Activated CD8-positive, alpha-beta T cell treated with anti-CD3 and anti-CD28 coated beads, Interleukin-2, amount 10 ng/mL, durations not matched to agents 7 days and 5 days (primary cell): ENCODE data around the gene PLXNC1. TPM values are rescaled to one million over a fixed set of nuclear protein-coding genes. Genes with fewer than 3 reads are reported as not detected.

Source experiments
- ATAC-seq: fragments of 150-1000 bp; cut with Tn5 transposase; one replicate; pipeline ENCODE4 v1.10.0; 2021; ENCODE audit warnings: moderate library complexity
- CTCF ChIA-PET: fragments of 350-600 bp; sonication (Branson Sonifier 250); formaldehyde crosslinking; loops from one replicate; lab custom pipeline; 2021; ENCODE audit warnings: antibody characterized with exemption; lab: Charles Lee
- POLR2A ChIA-PET: fragments of 350-600 bp; sonication (Branson Sonifier 250); formaldehyde crosslinking; loops from one replicate; lab custom pipeline; 2021; ENCODE audit warnings: antibody characterized with exemption; lab: Charles Lee
- DNase-seq: peaks from one replicate; pipeline ENCODE4 v3.0.0-alpha.2; 2020
- H3K27ac Mint-ChIP-seq: one replicate; pipeline ENCODE4 v1.8.0; 2021; ENCODE audit warnings: mild to moderate bottlenecking, mixed read lengths
- H3K27me3 Mint-ChIP-seq: one replicate; pipeline ENCODE4 v1.8.0; 2021; ENCODE audit warnings: low read depth, mixed read lengths
- H3K36me3 Mint-ChIP-seq: one replicate; pipeline ENCODE4 v1.8.0; 2021; ENCODE audit warnings: low read depth, mixed read lengths
- H3K4me1 Mint-ChIP-seq: one replicate; pipeline ENCODE4 v1.8.0; 2021; ENCODE audit warnings: low read depth, mixed read lengths
- H3K4me3 Mint-ChIP-seq: one replicate; pipeline ENCODE4 v1.8.0; 2021; ENCODE audit warnings: mild to moderate bottlenecking, mixed read lengths
- H3K9me3 Mint-ChIP-seq: one replicate; pipeline ENCODE4 v1.8.0; 2022; ENCODE audit warnings: mixed read lengths; ENCODE audit not compliant: insufficient read depth
- total RNA-seq, 2 experiments: library from RNA; stranded (reverse); gene quantifications; one replicate each; pipeline ENCODE4 v1.2.3, GENCODE V29; 2021

Gene PLXNC1
- total RNA-seq, 2 experiments from 2014 or later = 43.8 to 45.6 TPM

DNA sequence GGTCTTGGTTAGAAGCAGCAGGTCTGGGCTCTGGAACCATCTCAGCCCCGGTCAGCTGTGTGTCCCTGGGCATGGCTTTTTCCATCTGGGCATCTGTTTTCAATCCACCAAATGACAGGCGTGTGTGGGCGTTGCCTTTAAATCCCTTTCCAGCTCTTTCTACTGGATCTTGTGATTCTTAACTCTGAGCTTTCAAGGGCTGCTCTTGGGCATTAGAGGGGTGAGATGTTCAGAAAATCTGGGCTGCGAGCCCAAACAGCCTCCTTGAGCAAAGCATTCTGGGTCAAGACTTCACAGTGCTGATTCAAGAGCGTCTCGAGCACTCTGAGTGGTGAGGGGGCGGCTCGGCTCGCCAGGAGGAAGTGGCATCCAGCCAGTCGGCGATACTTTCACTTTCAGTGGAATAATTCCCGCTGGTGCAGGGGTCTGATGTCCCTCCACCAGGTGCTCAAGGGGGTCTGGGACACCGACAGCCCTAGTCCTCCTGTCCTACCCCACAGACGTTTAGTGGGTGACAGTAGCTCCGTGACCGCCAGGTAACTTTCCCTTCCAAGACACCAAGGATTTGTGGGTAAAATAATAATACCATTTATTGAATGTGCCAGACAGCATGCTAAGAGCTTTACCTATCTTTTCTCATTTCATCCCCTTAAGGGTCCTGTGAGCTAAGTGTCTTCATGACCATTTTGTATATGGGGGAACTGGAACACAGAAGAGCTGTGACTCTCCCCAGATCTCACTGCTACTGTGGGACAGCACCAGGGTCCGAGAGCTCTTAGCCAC lies 114.0 kb downstream of the PLXNC1 start:
- ChIA-PET POLR2A (interaction anchor here (0.6 to 2.6 kb wide), 13 partner anchors 10 to 211 kb away, joined by 3 to 18 read pairs (median 4); partner anchors contain the start of gene PLXNC1), CTCF (interaction anchor here (0.7 to 2.7 kb wide), 10 partner anchors 8 to 160 kb away, joined by 3 to 11 read pairs (median 4); partner anchors contain the start of gene PLXNC1)
- H3K9me3 Mint-ChIP-seq = no peaks in the 10 kb centered on the region
- peaks cover 58% of the 10 kb centered on the region for H3K4me1 Mint-ChIP-seq
- no peaks in the 10 kb centered on the region for H3K27me3 Mint-ChIP-seq
- ATAC-seq = peak; percentile 90
- peak overlapping the region; percentile 95 for H3K27ac Mint-ChIP-seq
- H3K36me3 Mint-ChIP-seq = peaks cover 60% of the 10 kb centered on the region
- DNase-seq = peak; percentile 81
- H3K4me3 Mint-ChIP-seq = peak overlapping the region; percentile 83

DNA sequence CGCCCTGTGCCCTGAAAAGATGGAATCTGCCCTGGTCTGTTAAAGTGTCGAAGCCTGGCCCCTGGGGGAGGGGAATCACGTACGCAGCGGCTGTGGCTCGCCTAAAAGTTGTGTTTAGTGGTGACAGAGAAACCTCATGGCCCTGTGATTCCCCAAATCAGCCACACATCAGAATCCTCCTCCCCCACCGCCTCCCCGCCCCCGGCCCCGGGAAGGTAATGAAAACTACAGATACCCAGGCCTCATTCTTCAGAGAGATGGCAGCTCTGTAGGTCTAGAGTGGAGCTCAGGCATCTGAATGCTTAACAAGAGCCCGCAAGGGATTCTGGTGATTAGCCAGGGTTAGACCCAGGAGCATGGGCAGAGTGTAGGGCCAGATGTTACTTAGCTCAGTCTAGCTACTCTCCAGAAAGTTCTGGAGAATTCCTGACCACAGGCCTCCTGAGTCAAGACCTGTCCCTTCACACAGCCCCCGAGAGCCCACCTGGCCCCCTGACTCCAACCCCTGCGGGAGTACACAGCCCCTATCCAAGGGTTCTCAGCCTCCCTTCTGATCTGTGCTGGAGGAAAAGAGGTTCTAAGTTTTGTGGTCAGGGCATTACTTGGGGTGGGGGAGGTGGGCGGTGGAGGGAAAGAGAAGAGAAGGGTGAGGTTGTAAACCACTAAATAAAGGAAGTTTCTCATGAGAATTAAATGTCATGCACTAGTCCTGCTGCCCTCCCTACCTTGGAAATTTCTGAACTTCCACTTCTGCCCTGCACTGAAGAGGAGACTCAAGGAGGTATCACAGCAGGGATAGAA lies 114.8 kb downstream of the PLXNC1 start:
- H3K27ac Mint-ChIP-seq = peak overlapping the region; percentile 95
- POLR2A ChIA-PET = interaction anchor here (0.7 to 2.6 kb wide), 10 partner anchors 14 to 123 kb away, joined by 3 to 18 read pairs (median 4); partner anchors contain the start of gene PLXNC1
- DNase-seq = peak; percentile 73
- peak; percentile 66 for ATAC-seq
- no peaks in the 10 kb centered on the region for H3K27me3 Mint-ChIP-seq
- CTCF ChIA-PET = interaction anchor here (0.7 to 2.7 kb wide), 11 partner anchors 9 to 171 kb away, joined by 3 to 11 read pairs (median 3); partner anchors contain the start of gene PLXNC1
- no peaks in the 10 kb centered on the region for H3K9me3 Mint-ChIP-seq
- peaks cover 67% of the 10 kb centered on the region for H3K36me3 Mint-ChIP-seq
- H3K4me1 Mint-ChIP-seq = peaks cover 65% of the 10 kb centered on the region
- peak overlapping the region; percentile 83 for H3K4me3 Mint-ChIP-seq

- Mint-ChIP-seq H3K27ac (peak overlapping the region; percentile 95), H3K27me3 (no peaks in the 10 kb centered on the region), H3K4me1 (peaks cover 67% of the 10 kb centered on the region), H3K36me3 (peaks cover 73% of the 10 kb centered on the region), H3K4me3 (peak overlapping the region; percentile 83), H3K9me3 (no peaks in the 10 kb centered on the region)
- ATAC-seq = no peak
- CTCF ChIA-PET = interaction anchor here (0.9 kb wide), 1 partner anchor 170 kb away, joined by 3 read pairs; no protein-coding TSS in a partner anchor
- POLR2A ChIA-PET = interaction anchor here (0.8 kb wide), 1 partner anchor 98 kb away, joined by 3 read pairs; no protein-coding TSS in a partner anchor
- no peak for DNase-seq
Measured at GRCh38 chr12:94263905-94264561, 115.7 kb downstream of the PLXNC1 start.

- Mint-ChIP-seq H3K4me1 (peaks cover 74% of the 10 kb centered on the region), H3K4me3 (no peak overlapping the region), H3K36me3 (peaks cover 75% of the 10 kb centered on the region), H3K27me3 (no peaks in the 10 kb centered on the region), H3K27ac (no peak overlapping the region), H3K9me3 (no peaks in the 10 kb centered on the region)
- ChIA-PET POLR2A (no interaction called here), CTCF (no interaction called here)
- DNase-seq = no peak
- ATAC-seq = no peak
Measured at GRCh38 chr12:94264736-94265485, 116.5 kb downstream of the PLXNC1 start.

- H3K4me3 Mint-ChIP-seq = no peak overlapping the region
- no peaks in the 10 kb centered on the region for H3K27me3 Mint-ChIP-seq
- ChIA-PET POLR2A (no interaction called here), CTCF (interaction anchor here (1.3 kb wide), 1 partner anchor 57 kb away, joined by 4 read pairs; no protein-coding TSS in a partner anchor)
- H3K27ac Mint-ChIP-seq = no peak overlapping the region
- ATAC-seq = no peak
- DNase-seq = no peak
- H3K9me3 Mint-ChIP-seq = no peaks in the 10 kb centered on the region
- peaks cover 77% of the 10 kb centered on the region for H3K36me3 Mint-ChIP-seq
- peaks cover 81% of the 10 kb centered on the region for H3K4me1 Mint-ChIP-seq
Measured at GRCh38 chr12:94265539-94265938, 117.2 kb downstream of the PLXNC1 start.

DNA sequence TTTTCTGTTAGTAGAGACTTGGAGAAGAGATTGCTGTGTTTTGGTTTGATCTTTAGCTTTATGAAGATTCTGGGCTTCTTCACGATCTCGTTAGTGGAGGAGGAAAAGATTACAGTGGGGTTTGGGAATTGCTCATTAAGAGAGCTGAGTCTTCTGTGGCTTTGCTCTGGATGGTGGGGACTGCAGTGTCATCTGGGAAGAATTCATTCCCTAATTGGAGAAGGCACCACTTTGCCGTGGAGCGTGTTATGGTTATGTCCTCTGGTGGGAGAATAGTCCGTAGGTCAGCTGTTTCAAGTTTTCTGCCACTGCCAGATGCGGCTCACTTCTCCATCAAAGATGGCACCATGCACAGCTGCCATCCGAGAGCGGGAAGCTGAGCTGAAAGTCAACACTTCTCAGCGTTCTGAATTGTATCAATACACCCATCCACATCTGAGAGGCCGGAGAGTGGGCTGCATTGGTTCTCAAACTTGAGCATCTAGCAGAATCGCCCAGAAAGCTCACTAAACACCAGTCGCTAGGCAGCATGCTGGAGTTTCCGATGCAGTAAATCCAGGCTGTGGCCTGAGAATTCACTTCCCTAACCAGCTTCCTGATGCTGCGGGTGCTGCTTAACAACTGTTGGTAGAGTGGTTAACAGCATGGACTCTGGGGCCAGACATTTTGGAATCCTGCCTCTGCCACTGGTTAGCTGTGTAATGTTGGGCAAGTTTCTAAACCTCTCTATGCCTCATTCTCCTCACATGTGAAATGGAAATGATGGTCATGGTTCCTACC lies 117.8 kb downstream of the PLXNC1 start:
- ChIA-PET CTCF (interaction anchor here (1.3 kb wide), 1 partner anchor 58 kb away, joined by 4 read pairs; no protein-coding TSS in a partner anchor), POLR2A (no interaction called here)
- Mint-ChIP-seq H3K4me1 (peaks cover 82% of the 10 kb centered on the region), H3K27me3 (no peaks in the 10 kb centered on the region), H3K4me3 (no peak overlapping the region), H3K9me3 (no peaks in the 10 kb centered on the region), H3K27ac (no peak overlapping the region), H3K36me3 (peaks cover 74% of the 10 kb centered on the region)
- DNase-seq = no peak
- ATAC-seq = no peak

GRCh38 chr12:94266796-94267536 lies 118.6 kb downstream of the PLXNC1 start:
- H3K27ac Mint-ChIP-seq = no peak overlapping the region
- no peaks in the 10 kb centered on the region for H3K27me3 Mint-ChIP-seq
- ChIA-PET POLR2A (no interaction called here), CTCF (interaction anchor here (1.3 kb wide), 1 partner anchor 59 kb away, joined by 4 read pairs; no protein-coding TSS in a partner anchor)
- peaks cover 82% of the 10 kb centered on the region for H3K4me1 Mint-ChIP-seq
- H3K36me3 Mint-ChIP-seq = peaks cover 77% of the 10 kb centered on the region
- ATAC-seq (no peak), DNase-seq (no peak)
- no peaks in the 10 kb centered on the region for H3K9me3 Mint-ChIP-seq
- H3K4me3 Mint-ChIP-seq = no peak overlapping the region

DNA sequence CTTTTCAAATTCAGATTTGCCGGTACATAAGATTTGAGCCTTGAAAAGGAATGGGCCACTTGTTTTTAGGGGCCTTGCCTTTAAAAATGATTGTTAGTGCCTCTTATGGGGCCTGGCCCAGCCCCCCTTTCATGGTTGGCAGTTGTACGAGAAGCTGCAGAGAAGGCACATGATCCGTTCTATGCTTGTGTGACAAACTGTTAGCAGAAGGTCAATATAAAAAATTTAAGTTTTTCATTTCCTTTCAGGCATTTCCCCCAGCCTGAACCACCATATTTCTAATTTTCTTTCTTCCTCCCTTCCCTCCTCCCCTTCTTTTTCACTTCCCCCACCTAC lies 119.1 kb downstream of the PLXNC1 start:
- Mint-ChIP-seq H3K36me3 (peaks cover 82% of the 10 kb centered on the region), H3K27ac (no peak overlapping the region), H3K4me3 (no peak overlapping the region), H3K9me3 (no peaks in the 10 kb centered on the region), H3K27me3 (no peaks in the 10 kb centered on the region), H3K4me1 (peaks cover 80% of the 10 kb centered on the region)
- ATAC-seq (no peak), DNase-seq (no peak)
- ChIA-PET POLR2A (no interaction called here), CTCF (interaction anchor here (2.1 kb wide), 1 partner anchor 37 kb away, joined by 4 read pairs; no protein-coding TSS in a partner anchor)

DNA sequence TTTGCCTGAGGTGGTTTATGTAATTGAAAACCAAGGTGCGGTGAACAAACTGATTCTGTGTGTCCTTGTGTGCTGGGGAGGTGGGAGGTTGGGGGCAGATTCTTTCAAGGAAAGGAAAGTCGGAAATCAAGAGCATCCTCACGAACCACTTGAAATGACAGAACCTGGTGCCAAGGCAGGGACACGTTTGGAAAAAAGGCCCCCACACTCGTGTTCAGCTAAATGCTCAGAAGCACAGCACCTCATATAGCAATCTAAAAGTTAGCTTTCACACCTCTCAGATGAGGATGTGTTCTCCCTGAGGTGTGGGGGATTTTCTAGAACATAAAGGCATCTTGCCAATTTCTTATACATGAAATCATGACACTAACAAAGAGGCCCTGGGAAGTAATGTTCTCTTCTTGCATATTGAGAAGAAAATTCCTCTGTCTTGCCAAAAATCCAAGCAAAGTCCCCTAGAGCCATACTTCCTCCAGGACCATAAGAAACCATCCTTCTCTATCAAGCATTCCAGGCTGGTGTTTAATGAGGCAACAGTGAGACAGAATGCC lies 119.6 kb downstream of the PLXNC1 start:
- ChIA-PET CTCF (interaction anchor here (2.1 kb wide), 1 partner anchor 37 kb away, joined by 4 read pairs; no protein-coding TSS in a partner anchor), POLR2A (no interaction called here)
- Mint-ChIP-seq H3K27me3 (no peaks in the 10 kb centered on the region), H3K4me1 (peaks cover 76% of the 10 kb centered on the region), H3K4me3 (no peak overlapping the region), H3K27ac (no peak overlapping the region), H3K36me3 (peaks cover 87% of the 10 kb centered on the region), H3K9me3 (no peaks in the 10 kb centered on the region)
- DNase-seq (no peak), ATAC-seq (no peak)
